Measurements from ENCODE around the gene CCDC134. TPM values are rescaled to one million over a fixed set of nuclear protein-coding genes. Genes with fewer than 3 reads are reported as not detected.

Gene CCDC134
- total and polyA plus RNA-seq, 2 donors from 2014 or later: 5.0 to 12.2 TPM

- FAIRE-seq: no peak
- H3K27ac ChIP-seq (ENCODE audit: low read depth in 2 of 2, low read length in 2 of 2): no peak overlapping the region
- TF ChIP-seq CTCF (IDR thresholded peaks at IDR 0.05; ENCODE audit: borderline replicate concordance, extremely low read depth, insufficient read depth): no peak
- intact Hi-C loops (cut with DNase I): no loop called here
- H3K9me3 ChIP-seq (ENCODE audit: control insufficient read depth in 2 of 3, insufficient read depth in 1 of 3, low read length in 3 of 3): no peaks in the 10 kb centered on the region
- H3K9ac ChIP-seq (ENCODE audit: low read length in 3 of 3): no peak overlapping the region
- H3K4me3 ChIP-seq (ENCODE audit: low read length in 3 of 3): no peak overlapping the region
- H3K36me3 ChIP-seq (ENCODE audit: control insufficient read depth in 2 of 3, insufficient read depth in 3 of 3, low read length in 3 of 3): peaks cover 0 to 5% (median 2%) of the 10 kb centered on the region in 3 donors
- H3K4me1 ChIP-seq (ENCODE audit: control insufficient read depth in 2 of 3, insufficient read depth in 2 of 3, low read depth in 1 of 3, low read length in 3 of 3): no peaks in the 10 kb centered on the region
- DNase-seq: no peak
- H3K27me3 ChIP-seq (ENCODE audit: control insufficient read depth, insufficient read depth, low read length): no peaks in the 10 kb centered on the region
Measured at GRCh38 chr22:41819257-41819656, 18.8 kb downstream of the CCDC134 start.

- Histone ChIP-seq H3K4me1 (ENCODE audit: control insufficient read depth in 2 of 3, insufficient read depth in 2 of 3, low read depth in 1 of 3, low read length in 3 of 3) (peaks cover 0 to 3% (median 0%) of the 10 kb centered on the region in 3 donors), H3K9me3 (ENCODE audit: control insufficient read depth in 2 of 3, insufficient read depth in 1 of 3, low read length in 3 of 3) (no peaks in the 10 kb centered on the region), H3K4me3 (ENCODE audit: low read length in 3 of 3) (no peak overlapping the region), H3K9ac (ENCODE audit: low read length in 3 of 3) (no peak overlapping the region), H3K27me3 (ENCODE audit: control insufficient read depth, insufficient read depth, low read length) (no peaks in the 10 kb centered on the region), H3K27ac (ENCODE audit: low read depth in 2 of 2, low read length in 2 of 2) (no peak overlapping the region), H3K36me3 (ENCODE audit: control insufficient read depth in 2 of 3, insufficient read depth in 3 of 3, low read length in 3 of 3) (peaks cover 0 to 5% (median 2%) of the 10 kb centered on the region in 3 donors)
- intact Hi-C loops (cut with DNase I): no loop called here
- FAIRE-seq (no peak), DNase-seq (no peak)
- TF ChIP-seq CTCF (IDR thresholded peaks at IDR 0.05; ENCODE audit: borderline replicate concordance, extremely low read depth, insufficient read depth): no peak
Measured at GRCh38 chr22:41820447-41820846, 20.0 kb downstream of the CCDC134 start.

GRCh38 chr22:41821471-41822316 is 21.2 kb downstream of the CCDC134 start:
- FAIRE-seq (no peak), DNase-seq (no peak)

More at GRCh38 chr22:41821471-41822316, 21.2 kb downstream of the CCDC134 start:
- Histone ChIP-seq H3K27me3 (ENCODE audit: control insufficient read depth, insufficient read depth, low read length) (no peaks in the 10 kb centered on the region), H3K9ac (ENCODE audit: low read length in 3 of 3) (no peak overlapping the region), H3K36me3 (ENCODE audit: control insufficient read depth in 2 of 3, insufficient read depth in 3 of 3, low read length in 3 of 3) (no peaks in the 10 kb centered on the region), H3K4me3 (ENCODE audit: low read length in 3 of 3) (no peak overlapping the region), H3K4me1 (ENCODE audit: control insufficient read depth in 2 of 3, insufficient read depth in 2 of 3, low read depth in 1 of 3, low read length in 3 of 3) (peaks cover 0 to 12% (median 9%) of the 10 kb centered on the region in 3 donors), H3K27ac (ENCODE audit: low read depth in 2 of 2, low read length in 2 of 2) (no peak overlapping the region), H3K9me3 (ENCODE audit: control insufficient read depth in 2 of 3, insufficient read depth in 1 of 3, low read length in 3 of 3) (no peaks in the 10 kb centered on the region)
- no peak for TF ChIP-seq CTCF (IDR thresholded peaks at IDR 0.05; ENCODE audit: borderline replicate concordance, extremely low read depth, insufficient read depth)
- intact Hi-C loops (cut with DNase I): no loop called here
